Measurements from ENCODE around the gene HS3ST4.

- TF ChIP-seq ZBTB33 (IDR thresholded peaks at IDR 0.05; ENCODE audit: extremely low read depth, insufficient replicate concordance, low read length) (no peak), SIN3A (IDR thresholded peaks at IDR 0.05; ENCODE audit: low read depth) (no peak), SP1 (IDR thresholded peaks at IDR 0.05; ENCODE audit: low read depth) (no peak), CTCF (IDR thresholded peaks at IDR 0.05 in 2 of 3, conservative IDR thresholded peaks at IDR 0.05 in 1 of 3; ENCODE audit: borderline replicate concordance in 1 of 3, insufficient read depth in 1 of 3, low read depth in 2 of 3, low read length in 2 of 3) (no peak), EZH2 (IDR thresholded peaks at IDR 0.05) (no peak), SRF (IDR thresholded peaks at IDR 0.05; ENCODE audit: low read depth) (no peak), POLR2A (IDR thresholded peaks at IDR 0.05; ENCODE audit: borderline replicate concordance, extremely low read depth, insufficient read depth, insufficient read length) (no peak), RAD21 (IDR thresholded peaks at IDR 0.05; ENCODE audit: low read depth) (no peak), REST (IDR thresholded peaks at IDR 0.05; ENCODE audit: low read depth) (no peak)
These were observed 477.7 kb downstream of the HS3ST4 start for GRCh38 chr16:26169473-26169872.

Measured in HCT116 (cell line).